IMR-90 (cell line): ENCODE data around the gene FN1. TPM values are rescaled to one million over a fixed set of nuclear protein-coding genes. Genes with fewer than 3 reads are reported as not detected.

ENCODE experiments used
- ATAC-seq: fragments of 200-7000 bp; cut with Tn5 transposase; 2 replicates; pipeline ENCODE4 v1.9.1; 2020; ENCODE audit warnings: low read depth, mild to moderate bottlenecking, moderate library complexity
- BruUV-seq: library from RNA; stranded (reverse); fragments of 400-500 nt; replicated peaks from 2 replicates; lab custom pipeline; 2021; lab: Mats Ljungman, UMichigan
- CTCF ChIA-PET: fragments of 300-600 bp; formaldehyde crosslinking; extraction: SDS; loops from one replicate; lab custom pipeline; 2021; ENCODE audit warnings: antibody characterized with exemption; lab: Yijun Ruan, JAX
- POLR2A ChIA-PET: fragments of 300-600 bp; sonication (Branson Sonifier 250); formaldehyde crosslinking; loops from one replicate; lab custom pipeline; 2022; ENCODE audit warnings: antibody characterized with exemption; ENCODE audit not compliant: unreplicated experiment; lab: Charles Lee
- DNase-seq: peaks from one replicate; pipeline ENCODE4 v3.0.0; 2013
- H2AFZ ChIP-seq: replicated peaks from 2 replicates; pipeline ENCODE3; 2013; ENCODE audit warnings: low read length, mild to moderate bottlenecking; ENCODE audit not compliant: poor library complexity
- H2AK5ac ChIP-seq: 2 replicates; pipeline ENCODE4 v1.6.1; 2013; ENCODE audit warnings: low read depth, low read length, inconsistent platforms
- H2AK9ac ChIP-seq: replicated peaks from 2 replicates; pipeline ENCODE3; 2013; ENCODE audit warnings: mild to moderate bottlenecking, low read depth, low read length, moderate library complexity; ENCODE audit not compliant: poor library complexity
- H2BK120ac ChIP-seq: 2 replicates; pipeline ENCODE4 v1.6.1; 2013; ENCODE audit warnings: low read depth, low read length, inconsistent platforms
- H2BK15ac ChIP-seq: 3 replicates; pipeline ENCODE4 v1.6.1; 2013; ENCODE audit warnings: low read depth, low read length, inconsistent platforms
- H2BK20ac ChIP-seq: 2 replicates; pipeline ENCODE4 v1.6.1; 2013; ENCODE audit warnings: low read depth, mild to moderate bottlenecking, inconsistent platforms, low read length, moderate library complexity
- H2BK5ac ChIP-seq: 2 replicates; pipeline ENCODE4 v1.6.1; 2013; ENCODE audit warnings: mild to moderate bottlenecking, low read depth, low read length, inconsistent platforms; ENCODE audit not compliant: poor library complexity, severe bottlenecking
- H3K14ac ChIP-seq: replicated peaks from 2 replicates; pipeline ENCODE4 v1.6.1; 2013; ENCODE audit warnings: low read depth, low read length, inconsistent platforms
- H3K18ac ChIP-seq: 2 replicates; pipeline ENCODE4 v1.6.1; 2013; ENCODE audit warnings: low read depth, low read length, control low read depth
- H3K23ac ChIP-seq: 2 replicates; pipeline ENCODE4 v1.6.1; 2013; ENCODE audit warnings: low read depth, low read length, inconsistent platforms
- H3K27ac ChIP-seq: 2 replicates; pipeline ENCODE4 v1.5.1; 2013; ENCODE audit warnings: mild to moderate bottlenecking, control low read depth, low read length; ENCODE audit not compliant: insufficient read depth
- H3K27me3 ChIP-seq: 2 replicates; pipeline ENCODE4 v1.6.1; 2013; ENCODE audit warnings: low read length; ENCODE audit not compliant: control insufficient read depth, insufficient read depth
- H3K36me3 ChIP-seq: 2 replicates; pipeline ENCODE4 v1.6.1; 2013; ENCODE audit warnings: low read length, mixed read lengths; ENCODE audit not compliant: control insufficient read depth, insufficient read depth
- H3K4ac ChIP-seq: 2 replicates; pipeline ENCODE4 v1.6.1; 2013; ENCODE audit warnings: low read depth, low read length, inconsistent platforms
- H3K4me1 ChIP-seq: 2 replicates; pipeline ENCODE4 v1.6.1; 2013; ENCODE audit warnings: low read length, mixed read lengths; ENCODE audit not compliant: control insufficient read depth, insufficient read depth
- H3K4me2 ChIP-seq: 2 replicates; pipeline ENCODE4 v1.6.1; 2013; ENCODE audit warnings: low read depth, mild to moderate bottlenecking, control low read depth, low read length, moderate library complexity
- H3K4me3 ChIP-seq: 2 replicates; pipeline ENCODE4 v1.5.1; 2013; ENCODE audit warnings: low read depth, mild to moderate bottlenecking, control low read depth, low read length, moderate library complexity; ENCODE audit not compliant: insufficient read depth
- H3K56ac ChIP-seq: 2 replicates; pipeline ENCODE4 v1.6.1; 2013; ENCODE audit warnings: low read length, inconsistent platforms; ENCODE audit not compliant: insufficient read depth; ENCODE audit errors: extremely low read depth
- H3K79me1 ChIP-seq, 2 experiments: 2 replicates each; pipeline ENCODE4 v1.6.1; 2013; ENCODE audit warnings: low read length in 2 of 2, inconsistent platforms in 1 of 2, low read depth in 1 of 2
- H3K9ac ChIP-seq: 2 replicates; pipeline ENCODE4 v1.6.1; 2013; ENCODE audit warnings: low read depth, low read length, control low read depth
- H3K9me1 ChIP-seq: 2 replicates; pipeline ENCODE4 v1.6.1; 2013; ENCODE audit warnings: low read length, inconsistent platforms; ENCODE audit not compliant: insufficient read depth
- H3K9me3 ChIP-seq: 2 replicates; pipeline ENCODE4 v1.6.1; 2013; ENCODE audit warnings: low read length; ENCODE audit not compliant: control insufficient read depth, insufficient read depth
- H4K20me1 ChIP-seq: 2 replicates; pipeline ENCODE4 v1.6.1; 2013; ENCODE audit warnings: low read length, inconsistent platforms; ENCODE audit not compliant: insufficient read depth
- H4K5ac ChIP-seq: 2 replicates; pipeline ENCODE4 v1.6.1; 2013; ENCODE audit warnings: mild to moderate bottlenecking, low read depth, low read length, control low read depth
- H4K8ac ChIP-seq, 2 experiments: 2 replicates each; pipeline ENCODE4 v1.6.1; 2013; ENCODE audit warnings: low read depth in 2 of 2, low read length in 2 of 2, control low read depth in 1 of 2, inconsistent platforms in 1 of 2
- H4K91ac ChIP-seq: 2 replicates; pipeline ENCODE4 v1.6.1; 2013; ENCODE audit warnings: low read depth, low read length, inconsistent platforms; ENCODE audit not compliant: insufficient read depth
- BHLHE40 ChIP-seq: fragments of 150-350 bp; IDR thresholded peaks from 2 replicates; pipeline ENCODE4 v1.6.1; 2016; ENCODE audit warnings: mild to moderate bottlenecking, low read depth, low read length
- CEBPB ChIP-seq: IDR thresholded peaks from 2 replicates; pipeline ENCODE4 v1.6.1; 2012; ENCODE audit warnings: low read depth, low read length, improper control_type of control experiment
- CHD1 ChIP-seq: IDR thresholded peaks from 2 replicates; pipeline ENCODE4 v1.6.1; 2012; ENCODE audit warnings: low read depth, low read length, improper control_type of control experiment
- MAZ ChIP-seq: IDR thresholded peaks from 2 replicates; pipeline ENCODE4 v1.6.1; 2012; ENCODE audit warnings: low read depth, mild to moderate bottlenecking, low read length, improper control_type of control experiment, moderate library complexity, borderline replicate concordance
- POLR2A ChIP-seq: IDR thresholded peaks from 2 replicates; pipeline ENCODE4 v1.6.1; 2012; ENCODE audit warnings: mild to moderate bottlenecking, low read depth, low read length
- RFX5 ChIP-seq: IDR thresholded peaks from 2 replicates; pipeline ENCODE4 v1.8.0; 2012; ENCODE audit warnings: low read depth, mild to moderate bottlenecking, low read length, moderate library complexity
- USF2 ChIP-seq: fragments of 150-350 bp; IDR thresholded peaks from 2 replicates; pipeline ENCODE4 v1.6.1; 2017; ENCODE audit warnings: mild to moderate bottlenecking, antibody characterized with exemption, low read length, low read depth
- WGBS, 2 experiments: methylation state at CpG; one replicate each; pipeline versions ENCODE4 v1.1.5 to v1.1.7; 2013; ENCODE audit warnings: missing lambda C conversion rate in 2 of 2; ENCODE audit not compliant: insufficient read length in 1 of 2; ENCODE audit errors: extremely low coverage in 2 of 2; 5-methylcytosine and 5-hydroxymethylcytosine counted together
- dilution Hi-C: fragments of 300-500 bp; cut with HindIII; formaldehyde crosslinking; loops from one replicate; pipeline ENCODE4 v1.14.3; 2018; ENCODE audit warnings: low sequenced_read_pairs; ENCODE audit not compliant: unreplicated experiment
- in situ Hi-C: fragments of 300-500 bp; cut with MboI; formaldehyde crosslinking; loops from 3 replicates; pipeline ENCODE4 v1.14.3; 2019; ENCODE audit warnings: low sequenced_read_pairs, inconsistent platforms, mixed read lengths
- intact Hi-C: fragments of 100-400 bp; cut with micrococcal nuclease; formaldehyde crosslinking; loops from 2 replicates; pipeline ENCODE4 v1.10.0; 2022
- polyA plus RNA-seq, 3 experiments: library from polyadenylated mRNA; depleted of rRNA; stranded (reverse); fragments of >200 nt; gene quantifications; 2 replicates each; pipeline ENCODE4 v1.2.3, GENCODE V29; 2012; ENCODE audit warnings: low replicate concordance in 1 of 3
- total RNA-seq: library from RNA; depleted of rRNA; stranded (reverse); fragments of >200 nt; gene quantifications from 2 replicates; pipeline ENCODE4 v1.2.3, GENCODE V29; 2012

The FN1 gene
- total and polyA plus RNA-seq, 2 of the 4 experiments (the other 2 are of a cell fraction) = 8,243 to 13,004 TPM

DNA sequence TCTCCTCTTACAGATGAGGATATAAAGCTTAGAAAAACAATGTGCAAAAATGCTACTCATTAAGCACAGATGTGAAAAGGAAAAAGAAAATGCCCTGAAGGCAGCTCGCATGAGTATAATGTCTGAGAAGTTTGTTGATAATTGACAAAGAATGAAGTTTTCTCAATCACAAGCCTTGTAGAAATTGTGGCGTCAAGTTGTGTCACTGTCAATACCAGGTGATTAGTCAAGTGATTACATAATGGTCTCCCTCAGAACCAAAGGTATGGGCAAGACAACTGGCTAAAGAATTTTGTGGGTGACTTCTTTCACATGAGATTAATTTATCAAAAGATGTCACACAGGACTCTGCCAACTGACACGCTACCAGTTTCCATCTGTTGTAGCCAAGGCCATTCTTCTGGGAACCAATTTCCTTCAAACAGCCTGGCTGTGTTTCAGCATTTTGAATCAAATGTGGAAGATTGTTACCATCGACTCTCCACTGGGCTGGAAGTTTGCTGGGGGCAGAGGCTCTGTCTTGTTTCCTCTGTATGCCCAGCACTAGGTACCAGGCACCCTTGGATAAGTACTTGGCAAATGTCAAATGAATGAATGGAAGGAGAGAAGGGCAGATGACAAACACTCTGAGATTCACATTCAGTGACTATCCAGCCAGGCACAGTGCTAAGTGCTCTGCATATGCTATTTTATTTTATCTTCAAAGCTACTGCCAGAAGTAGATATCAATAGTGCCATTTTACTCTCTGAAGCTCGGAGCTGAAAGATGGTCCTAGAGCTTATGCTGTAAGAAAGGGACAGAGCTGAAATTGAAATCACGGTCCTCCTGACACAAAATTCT is 5.9 kb upstream of the FN1 start:
- Histone ChIP-seq H2BK20ac (no peak overlapping the region), H3K4me1 (no peaks in the 10 kb centered on the region), H3K27me3 (no peaks in the 10 kb centered on the region), H3K18ac (no peak overlapping the region), H3K9ac (no peak overlapping the region), H3K9me1 (no peaks in the 10 kb centered on the region), H3K27ac (no peak overlapping the region), H3K4me3 (no peak overlapping the region), H4K20me1 (no peaks in the 10 kb centered on the region), H4K5ac (no peak overlapping the region), H4K8ac (no peak overlapping the region), H2BK5ac (no peak overlapping the region), H3K4me2 (no peak overlapping the region), H3K56ac (no peak overlapping the region), H2BK15ac (0 out of 3 replicates have a peak overlapping the region, but pooled peaks have one; percentile 8), H3K14ac (peak overlapping the region; percentile 37; the same call in 1 of the 2 replicates), H3K79me1 (0 out of 4 replicates have a peak, but pooled peaks cover 0 to 1% of the 10 kb centered on the region in 2 experiments), H2AK9ac (no peak overlapping the region), H4K91ac (no peak overlapping the region), H3K9me3 (no peaks in the 10 kb centered on the region), H3K36me3 (no peaks in the 10 kb centered on the region), H2AK5ac (no peak overlapping the region), H2BK120ac (peak overlapping the region; percentile 39; the same call in 1 of the 2 replicates), H2AFZ (no peak overlapping the region), H3K23ac (peak overlapping the region; percentile 40), H3K4ac (0 out of 2 replicates have a peak overlapping the region, but pooled peaks have one; percentile 3)
- no TSS peak for BruUV-seq
- WGBS, 2 experiments = 87% methylated on average over 3 of the region's 6 CpGs; no CpG with 5 or more reads in 1 of the 2 experiments
- TF ChIP-seq CEBPB (no peak), BHLHE40 (no peak), CHD1 (no peak), USF2 (no peak), POLR2A (no peak), MAZ (no peak), RFX5 (no peak)
- POLR2A ChIA-PET = no interaction called here
- DNase-seq (no peak), ATAC-seq (no peak)
- in situ Hi-C loops = no loop called here
- dilution Hi-C loops = no loop called here
- CTCF ChIA-PET = interaction anchor here (0.6 kb wide), 2 partner anchors 267 to 480 kb away, joined by 5 to 6 read pairs; no protein-coding TSS in a partner anchor
- intact Hi-C loops = no loop called here
